22Rv1 (cell line): ENCODE measurements around the gene ADGRB2.

Source experiments
- CTCF ChIP-seq: fragments of 450-650 bp; IDR thresholded peaks from 2 replicates; pipeline ENCODE4 v1.5.1; 2017; ENCODE audit warnings: mild to moderate bottlenecking
- ZFX ChIP-seq: fragments of 450-650 bp; IDR thresholded peaks from 2 replicates; pipeline ENCODE4 v1.6.1; 2017; ENCODE audit warnings: antibody characterized with exemption, borderline replicate concordance

DNA sequence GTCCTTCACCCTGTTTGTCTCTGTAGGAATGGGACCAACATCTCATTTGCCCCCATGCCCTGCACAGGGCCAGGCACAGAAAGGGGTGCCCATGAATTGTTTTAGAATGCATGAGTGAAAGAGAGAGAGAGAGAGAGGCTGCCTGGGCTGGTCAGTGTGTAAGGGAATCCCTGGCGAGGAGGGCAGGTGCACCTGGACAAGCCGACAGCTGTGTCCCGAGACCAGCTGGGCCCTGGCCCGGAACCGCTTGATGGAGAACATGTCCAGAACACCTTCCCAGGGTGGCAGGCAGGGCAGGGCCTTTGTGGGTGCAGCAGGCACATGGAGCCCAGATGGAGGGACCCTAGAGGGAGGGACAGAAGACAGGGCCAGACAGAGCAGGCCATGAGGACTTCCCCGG is 28.9 kb upstream of the ADGRB2 start:
- TF ChIP-seq CTCF: no peak
- TF ChIP-seq ZFX: no peak
